Liver (tissue), 9 donors: Measurements from ENCODE around the gene DEDD. TPM values are rescaled to one million over a fixed set of nuclear protein-coding genes. Genes with fewer than 3 reads are reported as not detected.
A peak's percentile ranks its signal among the peaks of the same experiment; 100 is the strongest.

Experiments
- DNase-seq: peaks from one replicate; pipeline ENCODE4 v3.0.0-alpha.2; 2017; ENCODE audit warnings: low spot score
- H3K27ac ChIP-seq, 2 donors: one replicate each; pipeline ENCODE4 v1.7.0; 2013; ENCODE audit warnings: inconsistent platforms in 2 of 2, low read length in 2 of 2, control low read depth in 1 of 2, low read depth in 1 of 2, mild to moderate bottlenecking in 1 of 2
- H3K27me3 ChIP-seq, 4 donors: one replicate each; pipeline versions ENCODE4 v1.6.1 to v1.7.0; 2013; ENCODE audit warnings: low read length in 3 of 4, inconsistent platforms in 1 of 4, mild to moderate bottlenecking in 1 of 4, moderate library complexity in 1 of 4; ENCODE audit not compliant: control insufficient read depth in 4 of 4, insufficient read depth in 4 of 4
- H3K36me3 ChIP-seq, 4 donors: one replicate each; pipeline versions ENCODE4 v1.6.1 to v1.7.0; 2013; ENCODE audit warnings: low read length in 3 of 4, mild to moderate bottlenecking in 3 of 4, low read depth in 1 of 4, moderate library complexity in 1 of 4; ENCODE audit not compliant: control insufficient read depth in 4 of 4, insufficient read depth in 3 of 4
- H3K4me1 ChIP-seq, 4 donors: one replicate each; pipeline versions ENCODE4 v1.6.1 to v1.7.0; 2013; ENCODE audit warnings: low read length in 3 of 4, mild to moderate bottlenecking in 3 of 4, moderate library complexity in 1 of 4; ENCODE audit not compliant: control insufficient read depth in 4 of 4, insufficient read depth in 4 of 4
- H3K4me3 ChIP-seq, 3 donors: one replicate each; pipeline versions ENCODE4 v1.6.1 to v1.7.0; 2013; ENCODE audit warnings: low read length in 3 of 3, control low read depth in 1 of 3, low read depth in 1 of 3, mild to moderate bottlenecking in 1 of 3
- H3K9ac ChIP-seq, 2 donors: one replicate each; pipeline ENCODE4 v1.7.0; 2013; ENCODE audit warnings: low read length in 2 of 2, mild to moderate bottlenecking in 2 of 2, moderate library complexity in 2 of 2, control low read depth in 1 of 2, low read depth in 1 of 2
- H3K9me3 ChIP-seq, 4 donors: one replicate each; pipeline versions ENCODE4 v1.6.1 to v1.7.0; 2013; ENCODE audit warnings: low read length in 3 of 4; ENCODE audit not compliant: control insufficient read depth in 4 of 4
- ATF3 ChIP-seq: IDR thresholded peaks from 2 replicates; pipeline ENCODE4 v1.6.1; 2016; ENCODE audit warnings: antibody characterized with exemption
- CTCF ChIP-seq: fragments of 150-350 bp; IDR thresholded peaks from 2 replicates; pipeline ENCODE4 v1.5.1; 2017; ENCODE audit warnings: improper control_type of control experiment, low read depth, low read length; ENCODE audit not compliant: missing input control
- EGR1 ChIP-seq, 2 donors: IDR thresholded peaks; 2 replicates each; pipeline ENCODE4 v1.6.1; 2016 to 2018; ENCODE audit warnings: antibody characterized with exemption in 2 of 2, low read depth in 2 of 2
- FOXA2 ChIP-seq: IDR thresholded peaks from 2 replicates; pipeline ENCODE4 v1.6.1; 2016; ENCODE audit warnings: antibody characterized with exemption
- GABPA ChIP-seq, 2 donors: IDR thresholded peaks in 1 of 2; conservative IDR thresholded peaks in 1 of 2; 2 replicates each; pipeline ENCODE4 v1.6.1; 2016; ENCODE audit warnings: antibody characterized with exemption in 2 of 2, mild to moderate bottlenecking in 1 of 2, moderate library complexity in 1 of 2
- HNF4A ChIP-seq, 2 donors: conservative IDR thresholded peaks; 2 replicates each; pipeline ENCODE4 v1.6.1; 2016; ENCODE audit warnings: antibody characterized with exemption in 2 of 2, mild to moderate bottlenecking in 2 of 2
- HNF4G ChIP-seq: IDR thresholded peaks from 2 replicates; pipeline ENCODE4 v1.6.1; 2016; ENCODE audit warnings: antibody characterized with exemption
- JUND ChIP-seq, 2 donors: IDR thresholded peaks; 2 replicates each; pipeline ENCODE4 v1.6.1; 2016; ENCODE audit warnings: antibody characterized with exemption in 2 of 2
- NR2F2 ChIP-seq: IDR thresholded peaks from 2 replicates; pipeline ENCODE4 v1.6.1; 2016; ENCODE audit warnings: antibody characterized with exemption
- RAD21 ChIP-seq, 2 donors: IDR thresholded peaks; 2 replicates each; pipeline ENCODE4 v1.6.1; 2016; ENCODE audit warnings: antibody characterized with exemption in 2 of 2, mild to moderate bottlenecking in 2 of 2
- RXRA ChIP-seq, 2 donors: IDR thresholded peaks; 2 replicates each; pipeline ENCODE4 v1.6.1; 2017 to 2018; ENCODE audit warnings: antibody characterized with exemption in 2 of 2, mild to moderate bottlenecking in 1 of 2
- SP1 ChIP-seq: IDR thresholded peaks from 2 replicates; pipeline ENCODE4 v1.6.1; 2018; ENCODE audit warnings: antibody characterized with exemption, mild to moderate bottlenecking
- WGBS: extraction: QIAGEN DNeasy Blood & Tissue Kit; methylation state at CpG from one replicate; pipeline ENCODE4 v1.1.7; 2013; 5-methylcytosine and 5-hydroxymethylcytosine counted together
- polyA plus RNA-seq, 2 donors: library from polyadenylated mRNA; stranded (reverse) in 1 of 2; unstranded in 1 of 2; fragments of 200-250 nt in 1 of 2; fragments of >200 nt in 1 of 2; fragmentation: Nextera tagmentation in 1 of 2; extraction: Ambion mirVana in 1 of 2; gene quantifications; one replicate each; pipeline versions ENCODE4 v1.2.1 to v1.2.3, GENCODE V29; 2013 to 2015
- total RNA-seq, 2 donors: library from RNA; depleted of rRNA; stranded (reverse); fragments of >200 nt; gene quantifications; one replicate each; pipeline ENCODE4 v1.2.3, GENCODE V29; 2014
- TF ChIP-seq, protein P1 (sequence below): IDR thresholded peaks from 2 replicates; pipeline ENCODE4 v1.6.1; 2016; ENCODE audit warnings: antibody characterized with exemption, mild to moderate bottlenecking
- TF ChIP-seq, protein P2 (sequence below): IDR thresholded peaks from 2 replicates; pipeline ENCODE4 v1.6.1; 2016; ENCODE audit warnings: antibody characterized with exemption
- TF ChIP-seq, protein P3 (sequence below): IDR thresholded peaks from 2 replicates; pipeline ENCODE4 v1.6.1; 2016; ENCODE audit warnings: antibody characterized with exemption
- donor health status: healthy.
- donor health status: healthy.
- donor health status: healthy.
- donor health status: healthy.
- donor health status: healthy.

Gene DEDD
- total and polyA plus RNA-seq, 4 donors, result 13.8 to 17.7 (median 16.0) TPM

DNA sequence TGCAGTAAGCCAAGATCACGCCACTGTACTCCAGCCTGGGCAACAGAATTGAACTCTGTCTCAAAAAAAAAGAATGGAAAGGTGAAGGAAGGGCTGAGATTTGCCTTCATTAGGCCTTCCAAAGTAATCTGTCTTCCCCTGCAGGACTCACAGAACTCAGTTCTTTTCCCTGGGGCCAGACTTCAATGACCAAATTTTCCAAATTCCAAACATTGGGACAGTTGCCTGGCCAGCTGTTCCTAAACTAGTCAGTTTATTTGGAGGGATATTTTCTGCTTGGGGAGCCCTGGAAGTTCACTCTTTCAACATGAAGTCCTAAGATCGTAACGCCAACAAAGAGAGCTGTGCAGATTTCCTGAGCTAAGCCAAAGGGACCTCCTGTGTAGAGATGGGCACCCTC is 5.4 kb upstream of the DEDD start:
- Histone ChIP-seq H3K4me1 (peaks cover 0 to 12% (median 6%) of the 10 kb centered on the region in 4 donors), H3K9me3 (no peaks in the 10 kb centered on the region), H3K36me3 (no peaks in the 10 kb centered on the region), H3K27me3 (no peaks in the 10 kb centered on the region), H3K27ac (no peak overlapping the region), H3K9ac (no peak overlapping the region), H3K4me3 (no peak overlapping the region)
- TF ChIP-seq SP1 (no peak), RXRA (IDR thresholded peaks at IDR 0.05) (no peak), ATF3 (no peak), EGR1 (IDR thresholded peaks at IDR 0.05; ENCODE audit: low read depth in 2 of 2) (no peak), HNF4A (conservative IDR thresholded peaks at IDR 0.05) (no peak), JUND (IDR thresholded peaks at IDR 0.05) (no peak), RAD21 (IDR thresholded peaks at IDR 0.05) (no peak), CTCF (no peak), HNF4G (no peak), FOXA2 (no peak), NR2F2 (no peak), GABPA (IDR thresholded peaks at IDR 0.05 in 1 of 2, conservative IDR thresholded peaks at IDR 0.05 in 1 of 2) (no peak)
- TF ChIP-seq, protein P1, sequence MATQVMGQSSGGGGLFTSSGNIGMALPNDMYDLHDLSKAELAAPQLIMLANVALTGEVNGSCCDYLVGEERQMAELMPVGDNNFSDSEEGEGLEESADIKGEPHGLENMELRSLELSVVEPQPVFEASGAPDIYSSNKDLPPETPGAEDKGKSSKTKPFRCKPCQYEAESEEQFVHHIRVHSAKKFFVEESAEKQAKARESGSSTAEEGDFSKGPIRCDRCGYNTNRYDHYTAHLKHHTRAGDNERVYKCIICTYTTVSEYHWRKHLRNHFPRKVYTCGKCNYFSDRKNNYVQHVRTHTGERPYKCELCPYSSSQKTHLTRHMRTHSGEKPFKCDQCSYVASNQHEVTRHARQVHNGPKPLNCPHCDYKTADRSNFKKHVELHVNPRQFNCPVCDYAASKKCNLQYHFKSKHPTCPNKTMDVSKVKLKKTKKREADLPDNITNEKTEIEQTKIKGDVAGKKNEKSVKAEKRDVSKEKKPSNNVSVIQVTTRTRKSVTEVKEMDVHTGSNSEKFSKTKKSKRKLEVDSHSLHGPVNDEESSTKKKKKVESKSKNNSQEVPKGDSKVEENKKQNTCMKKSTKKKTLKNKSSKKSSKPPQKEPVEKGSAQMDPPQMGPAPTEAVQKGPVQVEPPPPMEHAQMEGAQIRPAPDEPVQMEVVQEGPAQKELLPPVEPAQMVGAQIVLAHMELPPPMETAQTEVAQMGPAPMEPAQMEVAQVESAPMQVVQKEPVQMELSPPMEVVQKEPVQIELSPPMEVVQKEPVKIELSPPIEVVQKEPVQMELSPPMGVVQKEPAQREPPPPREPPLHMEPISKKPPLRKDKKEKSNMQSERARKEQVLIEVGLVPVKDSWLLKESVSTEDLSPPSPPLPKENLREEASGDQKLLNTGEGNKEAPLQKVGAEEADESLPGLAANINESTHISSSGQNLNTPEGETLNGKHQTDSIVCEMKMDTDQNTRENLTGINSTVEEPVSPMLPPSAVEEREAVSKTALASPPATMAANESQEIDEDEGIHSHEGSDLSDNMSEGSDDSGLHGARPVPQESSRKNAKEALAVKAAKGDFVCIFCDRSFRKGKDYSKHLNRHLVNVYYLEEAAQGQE, result no peak
- TF ChIP-seq, protein P2, sequence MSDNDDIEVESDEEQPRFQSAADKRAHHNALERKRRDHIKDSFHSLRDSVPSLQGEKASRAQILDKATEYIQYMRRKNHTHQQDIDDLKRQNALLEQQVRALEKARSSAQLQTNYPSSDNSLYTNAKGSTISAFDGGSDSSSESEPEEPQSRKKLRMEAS, result no peak
- TF ChIP-seq, protein P3, sequence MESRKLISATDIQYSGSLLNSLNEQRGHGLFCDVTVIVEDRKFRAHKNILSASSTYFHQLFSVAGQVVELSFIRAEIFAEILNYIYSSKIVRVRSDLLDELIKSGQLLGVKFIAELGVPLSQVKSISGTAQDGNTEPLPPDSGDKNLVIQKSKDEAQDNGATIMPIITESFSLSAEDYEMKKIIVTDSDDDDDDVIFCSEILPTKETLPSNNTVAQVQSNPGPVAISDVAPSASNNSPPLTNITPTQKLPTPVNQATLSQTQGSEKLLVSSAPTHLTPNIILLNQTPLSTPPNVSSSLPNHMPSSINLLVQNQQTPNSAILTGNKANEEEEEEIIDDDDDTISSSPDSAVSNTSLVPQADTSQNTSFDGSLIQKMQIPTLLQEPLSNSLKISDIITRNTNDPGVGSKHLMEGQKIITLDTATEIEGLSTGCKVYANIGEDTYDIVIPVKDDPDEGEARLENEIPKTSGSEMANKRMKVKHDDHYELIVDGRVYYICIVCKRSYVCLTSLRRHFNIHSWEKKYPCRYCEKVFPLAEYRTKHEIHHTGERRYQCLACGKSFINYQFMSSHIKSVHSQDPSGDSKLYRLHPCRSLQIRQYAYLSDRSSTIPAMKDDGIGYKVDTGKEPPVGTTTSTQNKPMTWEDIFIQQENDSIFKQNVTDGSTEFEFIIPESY, result no peak
- 80% methylated on average over 3 of the region's 3 CpGs for WGBS
- DNase-seq, result no peak

- Histone ChIP-seq H3K9me3 (no peaks in the 10 kb centered on the region), H3K9ac (peak overlapping the region; percentile 48 to 68), H3K4me1 (peaks cover 0 to 21% (median 16%) of the 10 kb centered on the region in 4 donors), H3K36me3 (peaks cover 0 to 11% (median 6%) of the 10 kb centered on the region in 4 donors), H3K27ac (peak overlapping the region; percentile 92 to 99), H3K4me3 (peak overlapping the region; percentile 65 to 88 (median 72)), H3K27me3 (no peaks in the 10 kb centered on the region)
- WGBS, result 8% methylated on average over 11 of the region's 11 CpGs
- DNase-seq, result no peak
- no peak for TF ChIP-seq FOXA2
These were observed 813 bp upstream of the DEDD start for GRCh38 chr1:161133220-161133740.
